Uterus (tissue), 4 donors: ENCODE measurements around the gene IFITM1. TPM values are rescaled to one million over a fixed set of nuclear protein-coding genes. Genes with fewer than 3 reads are reported as not detected.
A peak's percentile ranks its signal among the peaks of the same experiment; 100 is the strongest.

Experiments used
- DNase-seq, 2 donors: peaks; one replicate each; pipeline ENCODE4 v3.0.0-alpha.2; 2019 to 2020
- H3K27ac ChIP-seq, 2 donors: fragments of 200-600 bp; sonication (generic); 1 replicate in 1 of 2; 2 replicates in 1 of 2; pipeline ENCODE4 v1.5.1; 2016 to 2018
- H3K27me3 ChIP-seq, 2 donors: fragments of 200-600 bp; sonication (generic); one replicate each; pipeline ENCODE4 v1.5.1; 2018 to 2019; ENCODE audit warnings: control low read depth in 1 of 2
- H3K36me3 ChIP-seq, 2 donors: fragments of 200-600 bp; sonication (generic); one replicate each; pipeline ENCODE4 v1.5.1; 2019; ENCODE audit warnings: control low read depth in 1 of 2
- H3K4me1 ChIP-seq, 2 donors: fragments of 200-600 bp; sonication (generic); one replicate each; pipeline ENCODE4 v1.5.1; 2018 to 2019; ENCODE audit warnings: control low read depth in 1 of 2
- H3K4me3 ChIP-seq, 2 donors: fragments of 200-600 bp; sonication (generic); 1 replicate in 1 of 2; 2 replicates in 1 of 2; pipeline ENCODE4 v1.5.1; 2018 to 2019; ENCODE audit warnings: mild to moderate bottlenecking in 1 of 2
- H3K9me3 ChIP-seq, 2 donors: fragments of 200-600 bp; sonication (generic); one replicate each; pipeline ENCODE4 v1.5.1; 2019; ENCODE audit warnings: control low read depth in 1 of 2
- POLR2A ChIP-seq, 2 donors: fragments of 450-650 bp; IDR thresholded peaks; one replicate each; pipeline ENCODE4 v1.6.1; 2016; ENCODE audit warnings: antibody characterized with exemption in 2 of 2, mild to moderate bottlenecking in 1 of 2, moderate library complexity in 1 of 2
- intact Hi-C: fragments of 100-400 bp; cut with DNase I; formaldehyde crosslinking; loops from one replicate; pipeline ENCODE4 v1.15.1; 2023; ENCODE audit warnings: low total_unique reads
- total RNA-seq, 4 donors: library from RNA; depleted of rRNA in 3 of 4; stranded (reverse); fragments of >200 nt in 3 of 4; gene quantifications; one replicate each; pipeline versions ENCODE4 v1.1.0 to v1.2.4, GENCODE V29; 2014 to 2023
- TF ChIP-seq, protein P1 (sequence below), 4 experiments: fragments of 200-600 bp in 2 of 4; fragments of 450-650 bp in 2 of 4; sonication (generic) in 2 of 4; IDR thresholded peaks; one replicate each; pipeline ENCODE4 v1.5.1; 2016 to 2019; ENCODE audit warnings: antibody characterized with exemption in 4 of 4, mild to moderate bottlenecking in 2 of 4, moderate library complexity in 1 of 4
- donor health status: DM: yes; HTN: yes; CAD: no.

The IFITM1 gene
- total RNA-seq, 4 donors from 2014 or later, result 13.4 to 672 (median 239) TPM

DNA sequence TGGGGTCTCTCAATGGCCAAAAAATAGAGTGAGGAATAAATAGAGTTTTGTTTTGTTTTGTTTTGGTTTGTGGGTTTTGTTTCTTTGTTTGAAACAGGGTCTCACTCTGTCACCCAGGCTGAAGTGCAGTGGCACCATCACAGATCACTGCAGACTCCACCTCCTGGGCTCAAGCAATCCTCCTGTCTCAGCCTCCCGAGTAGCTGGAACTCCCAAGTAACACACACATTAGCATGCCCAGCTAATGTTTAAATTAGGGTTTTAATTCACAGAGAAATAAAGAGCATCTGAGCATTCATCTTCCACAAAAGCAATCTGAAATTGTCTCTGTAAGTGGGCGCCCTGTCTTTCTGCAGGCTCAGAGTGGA lies 16.0 kb downstream of the IFITM1 start:
- intact Hi-C loops, result no loop called here
- Histone ChIP-seq H3K36me3 (no peaks in the 10 kb centered on the region), H3K4me3 (no peak overlapping the region), H3K27ac (no peak overlapping the region), H3K9me3 (no peaks in the 10 kb centered on the region), H3K27me3 (no peaks in the 10 kb centered on the region), H3K4me1 (peaks cover 5 to 21% of the 10 kb centered on the region in 2 donors)
- DNase-seq, result no peak
- TF ChIP-seq, protein P1, sequence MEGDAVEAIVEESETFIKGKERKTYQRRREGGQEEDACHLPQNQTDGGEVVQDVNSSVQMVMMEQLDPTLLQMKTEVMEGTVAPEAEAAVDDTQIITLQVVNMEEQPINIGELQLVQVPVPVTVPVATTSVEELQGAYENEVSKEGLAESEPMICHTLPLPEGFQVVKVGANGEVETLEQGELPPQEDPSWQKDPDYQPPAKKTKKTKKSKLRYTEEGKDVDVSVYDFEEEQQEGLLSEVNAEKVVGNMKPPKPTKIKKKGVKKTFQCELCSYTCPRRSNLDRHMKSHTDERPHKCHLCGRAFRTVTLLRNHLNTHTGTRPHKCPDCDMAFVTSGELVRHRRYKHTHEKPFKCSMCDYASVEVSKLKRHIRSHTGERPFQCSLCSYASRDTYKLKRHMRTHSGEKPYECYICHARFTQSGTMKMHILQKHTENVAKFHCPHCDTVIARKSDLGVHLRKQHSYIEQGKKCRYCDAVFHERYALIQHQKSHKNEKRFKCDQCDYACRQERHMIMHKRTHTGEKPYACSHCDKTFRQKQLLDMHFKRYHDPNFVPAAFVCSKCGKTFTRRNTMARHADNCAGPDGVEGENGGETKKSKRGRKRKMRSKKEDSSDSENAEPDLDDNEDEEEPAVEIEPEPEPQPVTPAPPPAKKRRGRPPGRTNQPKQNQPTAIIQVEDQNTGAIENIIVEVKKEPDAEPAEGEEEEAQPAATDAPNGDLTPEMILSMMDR (IDR thresholded peaks at IDR 0.05), result no peak
- TF ChIP-seq POLR2A (IDR thresholded peaks at IDR 0.05), result no peak

DNA sequence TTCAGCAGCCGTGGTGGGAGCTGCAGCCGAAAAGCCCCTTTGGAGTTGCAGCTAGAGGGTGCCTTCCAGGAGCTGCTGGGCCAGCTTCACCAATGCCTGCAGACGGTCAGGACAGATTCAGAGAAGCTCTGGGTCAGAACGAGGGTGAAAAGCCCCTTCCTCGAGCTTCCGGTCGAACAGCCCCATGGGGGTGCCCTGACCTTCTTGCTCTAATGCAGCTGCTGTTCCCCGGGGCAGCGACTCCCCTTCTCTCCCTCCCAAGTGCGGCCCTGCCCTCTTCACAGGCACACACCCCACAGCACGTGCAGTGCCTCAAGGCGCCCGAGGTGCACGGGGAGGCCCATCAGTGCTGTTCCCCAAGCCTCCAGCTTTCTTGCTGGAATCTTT lies 16.5 kb downstream of the IFITM1 start:
- H3K27me3 ChIP-seq, result no peaks in the 10 kb centered on the region
- H3K27ac ChIP-seq, result no peak overlapping the region
- no peak overlapping the region for H3K4me3 ChIP-seq
- no peaks in the 10 kb centered on the region for H3K36me3 ChIP-seq
- peak in 1 of 2 donors; percentile 17 for DNase-seq
- H3K9me3 ChIP-seq, result no peaks in the 10 kb centered on the region
- intact Hi-C loops, result no loop called here
- peaks cover 5 to 21% of the 10 kb centered on the region in 2 donors for H3K4me1 ChIP-seq
- TF ChIP-seq, protein P1 (IDR thresholded peaks at IDR 0.05), result no peak
- no peak for TF ChIP-seq POLR2A (IDR thresholded peaks at IDR 0.05)

DNA sequence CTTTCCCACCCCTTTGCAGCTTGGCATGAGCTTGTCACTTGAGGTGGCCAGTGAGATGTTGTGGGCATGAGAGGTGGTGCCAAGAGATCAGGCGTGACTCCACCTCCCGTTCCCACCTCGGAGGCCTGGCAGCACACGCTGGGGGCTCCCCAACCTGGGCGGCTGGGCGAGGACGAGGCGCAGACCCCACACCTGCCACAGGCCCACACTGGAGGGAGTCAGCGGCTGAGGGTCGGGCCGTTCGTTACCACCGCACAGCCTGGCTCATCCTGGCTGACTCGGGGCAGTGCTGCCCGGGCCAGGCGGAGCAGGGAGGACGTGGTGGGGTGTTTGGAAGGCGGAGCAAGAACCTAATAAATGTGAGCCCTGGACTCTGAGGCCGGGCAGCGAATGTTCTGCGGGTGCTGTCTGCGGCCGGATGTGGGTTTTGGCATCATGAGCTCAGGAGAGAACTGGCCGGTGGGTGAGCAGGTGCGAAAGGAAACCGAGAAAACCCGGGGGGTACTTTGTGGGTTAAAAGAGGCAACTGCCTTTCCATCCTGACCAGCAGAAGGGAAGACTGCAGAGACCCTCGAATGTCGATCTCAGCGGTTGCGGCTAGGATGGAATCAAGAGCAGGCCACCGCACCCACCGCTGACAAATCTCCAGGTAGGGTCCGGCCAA lies 17.0 kb downstream of the IFITM1 start:
- Histone ChIP-seq H3K4me1 (peaks cover 5 to 20% of the 10 kb centered on the region in 2 donors), H3K27me3 (no peaks in the 10 kb centered on the region), H3K4me3 (no peak overlapping the region), H3K9me3 (no peaks in the 10 kb centered on the region), H3K36me3 (no peaks in the 10 kb centered on the region), H3K27ac (peak overlapping the region in 1 of 2 donors; percentile 15)
- intact Hi-C loops, result no loop called here
- peak in 1 of 2 donors; percentile 21 for DNase-seq
- TF ChIP-seq POLR2A (IDR thresholded peaks at IDR 0.05), result no peak
- TF ChIP-seq, protein P1 (IDR thresholded peaks at IDR 0.05), result no peak

DNA sequence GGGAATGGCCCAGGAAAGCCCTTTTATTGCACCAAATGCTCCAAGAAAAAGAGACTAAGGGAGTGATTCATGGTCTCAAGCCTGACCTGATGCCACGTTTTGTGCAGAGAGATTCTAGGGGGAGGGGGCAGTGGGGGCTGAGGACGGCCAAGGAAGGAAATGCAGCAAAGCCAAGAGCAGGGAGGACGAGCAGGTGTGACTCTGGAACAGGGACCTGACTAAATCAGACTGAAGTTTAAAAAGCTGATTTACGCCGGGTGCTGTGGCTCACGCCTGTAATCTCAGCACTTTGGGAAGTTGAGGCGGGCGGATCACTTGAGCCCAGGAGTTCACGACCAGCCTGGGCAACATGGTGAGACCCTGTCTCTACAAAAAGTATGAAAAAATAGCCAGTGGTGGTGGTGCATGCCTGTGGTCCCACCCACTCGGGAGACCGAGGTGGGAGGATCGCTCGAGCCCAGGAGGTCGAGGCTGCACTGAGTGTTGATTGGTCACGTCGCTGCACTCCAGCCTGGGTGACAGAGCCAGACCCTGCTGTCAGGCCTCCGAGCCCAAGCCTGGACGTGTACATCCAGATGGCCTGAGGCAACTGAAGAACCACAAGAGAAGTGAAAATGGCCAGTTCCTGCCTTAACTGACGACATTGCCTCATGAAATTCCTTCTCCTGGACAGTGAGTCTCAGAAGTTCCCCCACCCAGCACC lies 17.7 kb downstream of the IFITM1 start:
- peaks cover 5 to 21% of the 10 kb centered on the region in 2 donors for H3K4me1 ChIP-seq
- no peaks in the 10 kb centered on the region for H3K36me3 ChIP-seq
- no peaks in the 10 kb centered on the region for H3K9me3 ChIP-seq
- peak in 1 of 2 donors; percentile 30 for DNase-seq
- TF ChIP-seq, protein P1 (IDR thresholded peaks at IDR 0.05), result no peak
- TF ChIP-seq POLR2A (IDR thresholded peaks at IDR 0.05), result no peak
- intact Hi-C loops, result no loop called here
- peak overlapping the region in 1 of 2 donors; percentile 15 for H3K27ac ChIP-seq
- H3K27me3 ChIP-seq, result no peaks in the 10 kb centered on the region
- H3K4me3 ChIP-seq, result no peak overlapping the region
